GM21360 (cell line): ENCODE data around the gene SRD5A3.

ENCODE experiments used
- ATAC-seq: cut with Tn5 transposase; IDR thresholded peaks from one replicate; pipeline ENCODE4 v1.9.1; 2021; ENCODE audit warnings: mild to moderate bottlenecking, moderate library complexity; ENCODE audit not compliant: unreplicated experiment

The SRD5A3 gene

GRCh38 chr4:55372259-55372658 lies 26.2 kb downstream of the SRD5A3 start:
- no peak for ATAC-seq

DNA sequence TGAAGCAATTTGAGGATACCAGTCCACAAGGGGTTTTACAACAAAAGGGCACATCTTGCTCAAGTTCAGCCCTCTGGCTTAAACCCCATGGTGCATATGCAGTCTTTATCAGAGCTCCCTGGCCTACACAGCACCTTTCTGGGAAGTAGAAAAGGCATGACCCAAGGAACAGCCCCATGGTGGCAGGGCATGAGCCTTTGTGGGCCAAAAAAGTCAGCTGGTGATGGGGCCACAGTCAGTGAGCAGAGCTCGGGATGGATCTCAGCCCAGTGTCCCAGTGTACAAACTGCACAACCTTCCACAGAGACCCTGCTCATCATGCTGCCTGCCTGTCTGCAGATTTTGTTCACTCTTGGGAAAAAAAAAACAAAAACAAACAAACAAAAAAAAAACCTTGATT lies 27.4 kb downstream of the SRD5A3 start:
- no peak for ATAC-seq

- no peak for ATAC-seq
These were observed 30.7 kb downstream of the SRD5A3 start for GRCh38 chr4:55376698-55377097.

DNA sequence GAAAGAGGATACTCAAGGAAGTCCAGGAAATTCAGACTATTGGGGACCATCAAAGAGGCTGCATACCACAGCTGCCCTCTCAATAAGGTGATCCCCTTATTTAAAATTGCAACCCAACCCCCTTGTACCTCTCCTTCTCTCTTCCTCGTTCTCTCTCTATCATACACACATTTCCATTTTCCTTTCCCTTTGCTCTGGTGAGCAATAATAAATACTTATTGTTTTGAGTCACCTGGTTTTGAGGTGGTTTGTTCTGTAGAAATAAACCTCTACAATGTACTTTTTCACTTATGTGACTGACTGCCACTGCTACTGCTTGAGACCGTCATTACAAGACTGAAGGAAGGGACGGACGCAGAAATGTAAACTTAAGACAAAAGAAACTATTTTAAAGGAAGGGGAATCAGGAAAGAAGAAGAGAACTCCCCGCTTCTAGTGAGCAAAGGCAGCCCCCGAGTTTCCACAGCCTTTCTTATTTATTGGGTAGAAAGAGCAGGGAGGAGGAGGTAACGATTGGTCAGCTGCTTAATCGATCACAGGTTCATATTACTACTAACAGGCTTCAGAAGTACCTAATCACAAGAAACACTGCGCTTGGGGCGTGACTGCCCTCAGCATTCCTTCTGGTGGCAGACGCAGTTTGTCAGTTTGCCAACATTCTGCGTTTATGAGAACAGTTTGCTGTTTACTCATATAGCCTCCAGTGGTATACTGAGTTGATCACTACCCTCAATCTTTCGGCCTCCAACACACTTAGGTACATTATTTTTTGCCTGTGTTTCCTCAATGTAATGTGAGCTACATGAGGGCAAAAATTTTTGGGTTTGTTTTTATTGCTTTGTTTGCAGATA lies 32.8 kb downstream of the SRD5A3 start:
- ATAC-seq: no peak

DNA sequence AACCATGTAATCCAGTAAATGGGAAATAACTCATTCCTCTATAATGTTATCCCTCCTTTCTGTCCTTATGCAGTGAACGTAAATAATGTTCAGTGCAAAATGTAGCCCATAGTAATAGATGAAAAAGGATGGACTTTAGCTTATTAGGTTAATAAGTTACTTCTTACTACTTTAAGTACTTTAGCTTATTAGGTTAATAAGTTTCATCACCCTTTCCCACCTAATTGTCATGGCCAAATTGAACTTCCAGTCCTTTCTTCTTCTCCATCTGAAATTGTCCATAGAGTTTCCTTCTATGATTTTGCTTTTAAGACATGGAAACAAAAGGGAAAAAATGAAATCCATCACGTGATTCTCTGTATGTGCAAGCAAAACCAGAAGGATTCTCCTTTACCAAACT lies 34.5 kb downstream of the SRD5A3 start:
- ATAC-seq: no peak

- ATAC-seq: no peak
These were observed 35.5 kb downstream of the SRD5A3 start for GRCh38 chr4:55381502-55381901.

DNA sequence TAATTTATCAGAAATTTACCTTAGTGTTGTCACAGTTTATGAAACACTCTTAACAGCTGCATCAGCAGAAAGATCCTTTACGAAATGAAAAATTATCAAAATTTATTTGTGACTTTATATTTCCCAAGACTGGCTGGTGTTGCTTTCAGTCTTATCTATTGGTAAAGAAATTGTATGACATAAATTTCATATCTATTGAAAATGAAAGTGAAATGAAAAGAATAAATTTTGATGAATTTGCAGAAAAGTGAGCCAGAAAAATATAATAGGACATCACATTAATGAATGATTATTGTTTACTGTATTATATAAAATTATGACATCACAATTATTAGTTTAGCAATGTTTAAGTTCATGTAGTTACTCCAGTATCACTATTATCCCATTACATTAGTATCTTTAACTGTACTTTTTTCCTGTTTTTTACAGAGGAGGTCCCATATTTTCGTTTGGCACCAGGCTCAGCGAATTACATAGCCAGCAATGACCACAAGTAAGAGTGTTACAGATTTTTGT lies 36.5 kb downstream of the SRD5A3 start:
- ATAC-seq: no peak

DNA sequence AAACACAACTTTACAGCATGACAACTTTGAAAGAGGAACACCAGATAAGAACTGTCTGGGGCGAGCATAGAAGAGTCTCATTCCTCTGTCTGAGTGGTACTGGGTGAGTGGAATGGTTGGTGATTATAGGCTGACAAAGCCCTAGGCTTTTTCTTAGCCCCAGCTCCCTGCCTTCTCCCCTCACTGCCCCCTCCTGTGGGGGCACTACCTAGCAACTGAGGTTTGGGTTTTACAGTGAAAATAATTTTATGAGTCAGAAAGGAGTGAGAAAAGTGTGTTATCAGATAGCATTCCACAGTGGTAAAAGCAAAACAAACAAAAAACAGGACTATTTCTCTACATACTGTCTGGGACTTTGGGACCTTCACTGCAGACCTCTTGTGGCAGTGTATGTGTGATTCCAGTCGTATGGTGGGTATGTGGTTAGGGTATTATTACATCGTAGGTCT lies 39.2 kb downstream of the SRD5A3 start:
- ATAC-seq: no peak

- ATAC-seq: peak; percentile 92
These were observed 40.0 kb downstream of the SRD5A3 start for GRCh38 chr4:55386073-55386472.

DNA sequence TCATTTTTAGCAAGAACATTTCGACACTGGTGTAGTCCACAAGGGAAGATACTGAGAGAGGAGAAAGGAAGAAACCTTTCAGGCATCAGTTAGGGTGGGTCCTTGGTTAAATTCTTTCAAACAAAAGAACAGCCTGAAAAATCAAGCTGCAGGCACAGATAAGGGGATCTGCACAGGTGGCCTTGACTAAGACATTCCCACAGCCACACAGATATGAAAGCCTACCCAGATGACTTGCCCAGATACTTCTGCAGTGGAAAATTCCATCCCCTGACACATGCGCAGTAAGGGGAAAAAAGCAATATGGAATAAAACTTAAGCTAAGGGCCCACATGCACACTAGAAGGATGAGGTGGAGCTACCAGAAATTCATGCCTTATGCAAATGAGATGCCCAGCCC lies 40.8 kb downstream of the SRD5A3 start:
- ATAC-seq: no peak

DNA sequence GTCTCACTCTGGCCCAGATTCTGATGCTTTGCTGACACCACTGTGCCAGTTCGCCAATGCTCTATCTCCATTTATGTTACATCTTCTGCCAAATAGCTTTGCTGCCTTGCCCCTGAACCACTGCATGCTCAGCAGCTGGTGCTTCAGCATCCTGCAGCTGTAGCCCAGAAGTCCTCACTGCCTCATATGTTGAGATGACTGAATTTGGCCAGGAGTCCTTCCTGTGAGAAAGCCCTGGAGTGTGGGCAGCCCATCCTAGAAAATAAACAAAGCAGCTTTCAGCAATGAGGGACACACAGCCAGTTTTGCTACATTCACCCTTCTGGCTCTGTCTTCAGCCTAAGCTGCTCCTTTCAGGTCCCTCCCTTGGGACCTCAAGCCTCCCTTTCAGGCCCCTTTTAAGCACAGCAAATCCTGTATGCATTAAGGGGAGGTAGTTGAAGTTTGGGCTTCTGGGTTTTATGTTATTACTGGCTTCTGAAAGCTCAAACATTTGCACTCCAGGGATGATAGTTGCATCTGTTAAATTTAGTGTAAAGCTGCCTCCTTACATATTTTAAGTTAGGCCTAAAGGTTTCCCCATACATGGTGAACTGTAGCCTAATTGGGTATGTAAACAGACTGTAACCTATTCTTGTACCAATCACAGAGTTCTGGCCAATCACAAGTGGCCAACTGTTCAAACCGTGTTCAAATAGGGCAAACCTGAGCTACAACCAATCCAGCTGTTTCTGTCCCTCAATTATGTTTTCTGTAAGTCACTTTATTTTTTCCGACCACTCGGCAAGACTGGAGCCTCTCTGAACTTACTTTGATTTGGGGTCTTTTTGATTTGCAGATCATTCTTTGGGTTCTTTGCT lies 47.6 kb downstream of the SRD5A3 start:
- ATAC-seq: peak; percentile 23

GRCh38 chr4:55395218-55395528 lies 49.1 kb downstream of the SRD5A3 start:
- ATAC-seq: no peak

- peak; percentile 90 for ATAC-seq
These were observed 49.7 kb downstream of the SRD5A3 start, which contains the start of gene TMEM165 for GRCh38 chr4:55395529-55396307. TSS of gene TMEM165 (plus strand) at chr4:55395957. CDS start at chr4:55396190, 233 bp downstream.

GRCh38 chr4:55396308-55397125 lies 50.5 kb downstream of the SRD5A3 start:
- peak; percentile 23 for ATAC-seq

GRCh38 chr4:55397126-55397436 lies 51.0 kb downstream of the SRD5A3 start:
- ATAC-seq: no peak

DNA sequence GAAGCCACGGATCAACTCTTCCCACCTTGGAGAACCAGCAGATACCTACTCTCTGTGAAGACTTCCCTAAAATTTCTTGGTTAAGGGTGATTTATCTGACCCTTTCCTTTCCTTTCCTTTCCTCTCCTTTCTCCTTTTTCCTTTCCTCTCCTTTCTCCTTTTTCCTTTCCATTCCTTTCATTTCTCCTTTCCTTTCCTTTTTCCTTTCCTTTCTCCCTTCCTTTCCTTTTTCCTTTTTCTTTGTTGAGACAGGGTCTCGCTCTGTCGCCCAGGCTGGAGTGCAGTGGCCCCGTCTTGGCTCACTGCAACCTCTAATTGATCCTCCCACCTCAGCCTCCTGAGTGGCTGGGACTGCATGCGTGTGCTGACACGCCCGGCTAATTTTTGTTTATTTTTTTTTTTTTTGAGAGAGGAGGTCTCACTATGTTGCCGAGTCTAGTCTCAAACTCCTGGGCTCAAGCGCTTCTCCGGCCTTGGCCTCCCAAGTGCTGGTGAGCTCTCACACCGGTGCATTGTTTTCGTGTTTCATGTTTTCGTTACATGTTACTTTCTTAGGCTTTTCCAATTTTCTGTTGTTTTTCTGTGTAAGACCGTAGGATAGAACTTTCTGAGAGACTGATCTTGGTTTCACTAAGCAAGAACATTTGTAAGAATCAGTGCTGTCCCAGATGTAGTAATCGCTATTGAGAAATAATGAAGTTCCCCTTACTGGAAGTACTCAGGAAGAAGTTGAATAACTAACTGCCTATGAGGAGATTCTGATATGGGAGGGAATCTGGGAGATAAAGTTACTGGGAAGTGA lies 51.7 kb downstream of the SRD5A3 start:
- no peak for ATAC-seq

DNA sequence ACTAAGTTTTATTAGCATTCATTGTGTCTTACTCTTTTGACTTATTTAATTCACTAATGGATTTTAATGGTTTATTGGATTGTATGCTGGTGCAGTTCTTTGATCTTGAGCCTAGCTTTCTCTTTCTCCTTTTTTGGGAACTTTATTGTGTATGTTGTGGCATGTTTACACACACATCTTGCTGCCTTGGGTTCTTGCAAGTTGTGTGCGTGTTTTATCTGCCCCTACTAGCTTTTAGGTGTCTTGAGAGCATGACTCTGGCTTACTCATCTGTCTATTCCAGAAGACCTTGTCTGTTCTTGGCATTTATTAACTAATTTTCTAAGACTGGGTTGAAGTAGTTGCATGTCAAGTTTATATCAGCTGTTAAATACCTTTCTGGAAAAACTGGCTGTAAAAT lies 52.4 kb downstream of the SRD5A3 start:
- ATAC-seq: no peak

- no peak for ATAC-seq
These were observed 52.9 kb downstream of the SRD5A3 start for GRCh38 chr4:55398966-55399365.

DNA sequence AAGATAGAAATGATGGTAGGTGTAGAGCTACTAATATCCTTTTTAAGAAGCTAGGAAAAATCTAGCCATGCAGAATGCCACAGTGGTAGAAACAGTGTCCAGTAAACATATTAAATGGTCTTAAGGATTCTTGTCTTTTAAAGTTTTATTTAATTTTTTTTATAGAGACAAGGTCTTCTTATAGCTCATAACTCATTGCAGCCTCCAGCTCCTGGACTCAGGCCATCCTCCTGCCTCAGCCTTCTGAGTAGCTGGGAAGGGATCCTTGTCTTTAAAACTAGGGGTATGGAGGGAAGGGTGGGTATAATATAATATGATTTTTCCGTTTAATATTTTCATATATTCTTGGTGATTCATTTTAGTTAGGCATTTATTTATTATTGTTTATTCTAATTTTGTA lies 53.5 kb downstream of the SRD5A3 start:
- ATAC-seq: no peak
